Measurements from ENCODE around the gene TMEM258.

The TMEM258 gene

GRCh38 chr11:61792310-61793082 lies at the start of gene TMEM258, which contains the start of gene FEN1:
Gene TMEM258 (minus strand): TSS chr11:61792599. CDS start chr11:61792558, 41 bp downstream.
Gene FEN1 (plus strand): TSS chr11:61792911. CDS start chr11:61795362, 2,451 bp downstream.
- H3K36me3 ChIP-seq (ENCODE audit: insufficient read depth, low read length): peaks cover 53% of the 10 kb centered on the region
- no peaks in the 10 kb centered on the region for H3K9me3 ChIP-seq (ENCODE audit: low read depth, low read length)
- peak; percentile 83 for DNase-seq (ENCODE audit: low read depth, low spot score)
- peak within 1 kb of the TSS; percentile 95 for H3K9ac ChIP-seq (ENCODE audit: insufficient read length)
- H3K27ac ChIP-seq: peak within 1 kb of the TSS; percentile 97
- TF ChIP-seq EZH2 (IDR thresholded peaks at IDR 0.05) (no peak), FOXP2 (optimal IDR thresholded peaks at IDR 0.05; ENCODE audit: control extremely low read depth, extremely low read length, insufficient read depth) (peak; percentile 48), POLR2AphosphoS5 (IDR thresholded peaks at IDR 0.05; ENCODE audit: borderline replicate concordance, low read depth, low read length) (peak; percentile 93)
- peak within 1 kb of the TSS; percentile 97 for H3K4me3 ChIP-seq

GRCh38 chr11:61841636-61842527 lies 49.5 kb upstream of the TMEM258 start:
- Histone ChIP-seq H3K4me3 (no peak overlapping the region), H3K9me3 (ENCODE audit: low read depth, low read length) (no peaks in the 10 kb centered on the region), H3K36me3 (ENCODE audit: insufficient read depth, low read length) (peaks cover 100% of the 10 kb centered on the region), H3K9ac (ENCODE audit: insufficient read length) (no peak overlapping the region), H3K27ac (0 out of 2 replicates have a peak overlapping the region, but pooled peaks have one; percentile 19)
- DNase-seq (ENCODE audit: low read depth, low spot score): no peak
- no peak for TF ChIP-seq POLR2AphosphoS5 (IDR thresholded peaks at IDR 0.05; ENCODE audit: borderline replicate concordance, low read depth, low read length)
- no peak for TF ChIP-seq FOXP2 (optimal IDR thresholded peaks at IDR 0.05; ENCODE audit: control extremely low read depth, extremely low read length, insufficient read depth)
- TF ChIP-seq EZH2 (IDR thresholded peaks at IDR 0.05): no peak

- H3K9me3 ChIP-seq (ENCODE audit: low read depth, low read length): no peaks in the 10 kb centered on the region
- peaks cover 96% of the 10 kb centered on the region for H3K36me3 ChIP-seq (ENCODE audit: insufficient read depth, low read length)
- no peak overlapping the region for H3K4me3 ChIP-seq
- H3K27ac ChIP-seq: no peak overlapping the region
- no peak for TF ChIP-seq FOXP2 (optimal IDR thresholded peaks at IDR 0.05; ENCODE audit: control extremely low read depth, extremely low read length, insufficient read depth)
- TF ChIP-seq EZH2 (IDR thresholded peaks at IDR 0.05): no peak
- no peak for TF ChIP-seq POLR2AphosphoS5 (IDR thresholded peaks at IDR 0.05; ENCODE audit: borderline replicate concordance, low read depth, low read length)
- DNase-seq (ENCODE audit: low read depth, low spot score): no peak
- no peak overlapping the region for H3K9ac ChIP-seq (ENCODE audit: insufficient read length)
Observed at GRCh38 chr11:61840371-61840770, 48.0 kb upstream of the TMEM258 start.

GRCh38 chr11:61839742-61840141 lies 47.3 kb upstream of the TMEM258 start:
- H3K27ac ChIP-seq: no peak overlapping the region
- no peak overlapping the region for H3K4me3 ChIP-seq
- peaks cover 90% of the 10 kb centered on the region for H3K36me3 ChIP-seq (ENCODE audit: insufficient read depth, low read length)
- TF ChIP-seq FOXP2 (optimal IDR thresholded peaks at IDR 0.05; ENCODE audit: control extremely low read depth, extremely low read length, insufficient read depth): no peak
- no peak for TF ChIP-seq EZH2 (IDR thresholded peaks at IDR 0.05)
- TF ChIP-seq POLR2AphosphoS5 (IDR thresholded peaks at IDR 0.05; ENCODE audit: borderline replicate concordance, low read depth, low read length): no peak
- H3K9me3 ChIP-seq (ENCODE audit: low read depth, low read length): no peaks in the 10 kb centered on the region
- no peak for DNase-seq (ENCODE audit: low read depth, low spot score)
- no peak overlapping the region for H3K9ac ChIP-seq (ENCODE audit: insufficient read length)

- no peak for DNase-seq (ENCODE audit: low read depth, low spot score)
- H3K4me3 ChIP-seq: no peak overlapping the region
- H3K36me3 ChIP-seq (ENCODE audit: insufficient read depth, low read length): peaks cover 83% of the 10 kb centered on the region
- no peaks in the 10 kb centered on the region for H3K9me3 ChIP-seq (ENCODE audit: low read depth, low read length)
- TF ChIP-seq EZH2 (IDR thresholded peaks at IDR 0.05): no peak
- no peak for TF ChIP-seq FOXP2 (optimal IDR thresholded peaks at IDR 0.05; ENCODE audit: control extremely low read depth, extremely low read length, insufficient read depth)
- no peak for TF ChIP-seq POLR2AphosphoS5 (IDR thresholded peaks at IDR 0.05; ENCODE audit: borderline replicate concordance, low read depth, low read length)
- H3K27ac ChIP-seq: no peak overlapping the region
- H3K9ac ChIP-seq (ENCODE audit: insufficient read length): no peak overlapping the region
Observed at GRCh38 chr11:61838921-61839320, 46.5 kb upstream of the TMEM258 start.

GRCh38 chr11:61838501-61838900 lies 46.1 kb upstream of the TMEM258 start:
- TF ChIP-seq EZH2 (IDR thresholded peaks at IDR 0.05) (no peak), FOXP2 (optimal IDR thresholded peaks at IDR 0.05; ENCODE audit: control extremely low read depth, extremely low read length, insufficient read depth) (no peak), POLR2AphosphoS5 (IDR thresholded peaks at IDR 0.05; ENCODE audit: borderline replicate concordance, low read depth, low read length) (no peak; the same call in 1 of the 2 replicates)

GRCh38 chr11:61837411-61838005 lies 45.1 kb upstream of the TMEM258 start:
- Histone ChIP-seq H3K27ac (peak overlapping the region; percentile 99), H3K9me3 (ENCODE audit: low read depth, low read length) (no peaks in the 10 kb centered on the region), H3K9ac (ENCODE audit: insufficient read length) (no peak overlapping the region), H3K4me3 (no peak overlapping the region), H3K36me3 (ENCODE audit: insufficient read depth, low read length) (peaks cover 73% of the 10 kb centered on the region)
- DNase-seq (ENCODE audit: low read depth, low spot score): no peak
- TF ChIP-seq POLR2AphosphoS5 (IDR thresholded peaks at IDR 0.05; ENCODE audit: borderline replicate concordance, low read depth, low read length) (peak; percentile 10; the same call in 1 of the 2 replicates), FOXP2 (optimal IDR thresholded peaks at IDR 0.05; ENCODE audit: control extremely low read depth, extremely low read length, insufficient read depth) (no peak)

More at GRCh38 chr11:61838501-61838900, 46.1 kb upstream of the TMEM258 start:
- no peak overlapping the region for H3K9ac ChIP-seq (ENCODE audit: insufficient read length)
- no peak overlapping the region for H3K4me3 ChIP-seq
- no peak for DNase-seq (ENCODE audit: low read depth, low spot score)
- H3K27ac ChIP-seq: no peak overlapping the region
- peaks cover 83% of the 10 kb centered on the region for H3K36me3 ChIP-seq (ENCODE audit: insufficient read depth, low read length)
- H3K9me3 ChIP-seq (ENCODE audit: low read depth, low read length): no peaks in the 10 kb centered on the region

Data from SK-N-MC (cell line).